GM10248 (cell line): ENCODE results near the gene TMEM165.

ENCODE experiments used
- CTCF ChIA-PET: fragments of 300-600 bp; sonication (Branson Sonifier 250); formaldehyde crosslinking; extraction: SDS; loops from one replicate; lab custom pipeline; 2021; ENCODE audit warnings: antibody characterized with exemption; lab: Yijun Ruan, JAX
- POLR2A ChIA-PET: fragments of 350-650 bp; sonication (Branson Sonifier 250); formaldehyde crosslinking; extraction: SDS; loops from one replicate; lab custom pipeline; 2020; ENCODE audit warnings: antibody characterized with exemption; lab: Yijun Ruan, JAX
- DNase-seq: peaks from one replicate; pipeline ENCODE4 v3.0.0; 2012; ENCODE audit errors: extremely low spot score
- TF ChIP-seq, protein P1 (sequence below): IDR thresholded peaks from 2 replicates; pipeline ENCODE4 v1.5.1; 2012; ENCODE audit warnings: mild to moderate bottlenecking, low read depth; ENCODE audit errors: extremely low read depth, missing control alignments, control extremely low read depth

TMEM165 gene

GRCh38 chr4:55469979-55470378, 74.2 kb downstream of the TMEM165 start:
- DNase-seq, result no peak
- TF ChIP-seq, protein P1, sequence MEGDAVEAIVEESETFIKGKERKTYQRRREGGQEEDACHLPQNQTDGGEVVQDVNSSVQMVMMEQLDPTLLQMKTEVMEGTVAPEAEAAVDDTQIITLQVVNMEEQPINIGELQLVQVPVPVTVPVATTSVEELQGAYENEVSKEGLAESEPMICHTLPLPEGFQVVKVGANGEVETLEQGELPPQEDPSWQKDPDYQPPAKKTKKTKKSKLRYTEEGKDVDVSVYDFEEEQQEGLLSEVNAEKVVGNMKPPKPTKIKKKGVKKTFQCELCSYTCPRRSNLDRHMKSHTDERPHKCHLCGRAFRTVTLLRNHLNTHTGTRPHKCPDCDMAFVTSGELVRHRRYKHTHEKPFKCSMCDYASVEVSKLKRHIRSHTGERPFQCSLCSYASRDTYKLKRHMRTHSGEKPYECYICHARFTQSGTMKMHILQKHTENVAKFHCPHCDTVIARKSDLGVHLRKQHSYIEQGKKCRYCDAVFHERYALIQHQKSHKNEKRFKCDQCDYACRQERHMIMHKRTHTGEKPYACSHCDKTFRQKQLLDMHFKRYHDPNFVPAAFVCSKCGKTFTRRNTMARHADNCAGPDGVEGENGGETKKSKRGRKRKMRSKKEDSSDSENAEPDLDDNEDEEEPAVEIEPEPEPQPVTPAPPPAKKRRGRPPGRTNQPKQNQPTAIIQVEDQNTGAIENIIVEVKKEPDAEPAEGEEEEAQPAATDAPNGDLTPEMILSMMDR, result no peak
- ChIA-PET CTCF (interaction anchor here (0.7 kb wide), 1 partner anchor 9 kb away, joined by 3 read pairs; no protein-coding TSS in a partner anchor), POLR2A (no interaction called here)
